ENCODE measurements around the gene LIG1. TPM values are rescaled to one million over a fixed set of nuclear protein-coding genes. Genes with fewer than 3 reads are reported as not detected.

Gene LIG1
- total and polyA plus RNA-seq, 9 of the 15 experiments (the other 6 are each of a cell fraction or from before 2014, with no cell fraction given): 9.6 to 114 (median 71.1) TPM

GRCh38 chr19:48169939-48170803 is at the start of gene LIG1, which contains the start of gene ZSWIM9 (continued):
- no peak for TF ChIP-seq HNRNPUL1 (IDR thresholded peaks at IDR 0.05; ENCODE audit: low read length)
- no peak for TF ChIP-seq MEF2D (tag; conservative IDR thresholded peaks at IDR 0.05; ENCODE audit: low read depth)
- TF ChIP-seq JUN (IDR thresholded peaks at IDR 0.05; ENCODE audit: borderline replicate concordance, low read depth, low read length): no peak
- TF ChIP-seq JUN (CRISPR knock-in tag; IDR thresholded peaks at IDR 0.05; ENCODE audit: borderline replicate concordance): peak; percentile 82; the same call in 1 of the 2 replicates
- TF ChIP-seq ZNF23 (CRISPR knock-in tag; IDR thresholded peaks at IDR 0.05): no peak
- TF ChIP-seq SLC30A9 (CRISPR knock-in tag; IDR thresholded peaks at IDR 0.05): no peak
- TF ChIP-seq, protein P1, sequence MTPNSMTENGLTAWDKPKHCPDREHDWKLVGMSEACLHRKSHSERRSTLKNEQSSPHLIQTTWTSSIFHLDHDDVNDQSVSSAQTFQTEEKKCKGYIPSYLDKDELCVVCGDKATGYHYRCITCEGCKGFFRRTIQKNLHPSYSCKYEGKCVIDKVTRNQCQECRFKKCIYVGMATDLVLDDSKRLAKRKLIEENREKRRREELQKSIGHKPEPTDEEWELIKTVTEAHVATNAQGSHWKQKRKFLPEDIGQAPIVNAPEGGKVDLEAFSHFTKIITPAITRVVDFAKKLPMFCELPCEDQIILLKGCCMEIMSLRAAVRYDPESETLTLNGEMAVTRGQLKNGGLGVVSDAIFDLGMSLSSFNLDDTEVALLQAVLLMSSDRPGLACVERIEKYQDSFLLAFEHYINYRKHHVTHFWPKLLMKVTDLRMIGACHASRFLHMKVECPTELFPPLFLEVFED (CRISPR knock-in tag; conservative IDR thresholded peaks at IDR 0.05): 0 out of 2 replicates have a peak, but pooled peaks have one; percentile 82
- TF ChIP-seq IFI16 (CRISPR knock-in tag; IDR thresholded peaks at IDR 0.05): no peak
- TF ChIP-seq MEF2A (IDR thresholded peaks at IDR 0.05; ENCODE audit: control insufficient read depth, low read depth, low read length): no peak
- TF ChIP-seq, protein P2, sequence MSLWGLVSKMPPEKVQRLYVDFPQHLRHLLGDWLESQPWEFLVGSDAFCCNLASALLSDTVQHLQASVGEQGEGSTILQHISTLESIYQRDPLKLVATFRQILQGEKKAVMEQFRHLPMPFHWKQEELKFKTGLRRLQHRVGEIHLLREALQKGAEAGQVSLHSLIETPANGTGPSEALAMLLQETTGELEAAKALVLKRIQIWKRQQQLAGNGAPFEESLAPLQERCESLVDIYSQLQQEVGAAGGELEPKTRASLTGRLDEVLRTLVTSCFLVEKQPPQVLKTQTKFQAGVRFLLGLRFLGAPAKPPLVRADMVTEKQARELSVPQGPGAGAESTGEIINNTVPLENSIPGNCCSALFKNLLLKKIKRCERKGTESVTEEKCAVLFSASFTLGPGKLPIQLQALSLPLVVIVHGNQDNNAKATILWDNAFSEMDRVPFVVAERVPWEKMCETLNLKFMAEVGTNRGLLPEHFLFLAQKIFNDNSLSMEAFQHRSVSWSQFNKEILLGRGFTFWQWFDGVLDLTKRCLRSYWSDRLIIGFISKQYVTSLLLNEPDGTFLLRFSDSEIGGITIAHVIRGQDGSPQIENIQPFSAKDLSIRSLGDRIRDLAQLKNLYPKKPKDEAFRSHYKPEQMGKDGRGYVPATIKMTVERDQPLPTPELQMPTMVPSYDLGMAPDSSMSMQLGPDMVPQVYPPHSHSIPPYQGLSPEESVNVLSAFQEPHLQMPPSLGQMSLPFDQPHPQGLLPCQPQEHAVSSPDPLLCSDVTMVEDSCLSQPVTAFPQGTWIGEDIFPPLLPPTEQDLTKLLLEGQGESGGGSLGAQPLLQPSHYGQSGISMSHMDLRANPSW (CRISPR knock-in tag; IDR thresholded peaks at IDR 0.05): no peak
- TF ChIP-seq, protein P3, sequence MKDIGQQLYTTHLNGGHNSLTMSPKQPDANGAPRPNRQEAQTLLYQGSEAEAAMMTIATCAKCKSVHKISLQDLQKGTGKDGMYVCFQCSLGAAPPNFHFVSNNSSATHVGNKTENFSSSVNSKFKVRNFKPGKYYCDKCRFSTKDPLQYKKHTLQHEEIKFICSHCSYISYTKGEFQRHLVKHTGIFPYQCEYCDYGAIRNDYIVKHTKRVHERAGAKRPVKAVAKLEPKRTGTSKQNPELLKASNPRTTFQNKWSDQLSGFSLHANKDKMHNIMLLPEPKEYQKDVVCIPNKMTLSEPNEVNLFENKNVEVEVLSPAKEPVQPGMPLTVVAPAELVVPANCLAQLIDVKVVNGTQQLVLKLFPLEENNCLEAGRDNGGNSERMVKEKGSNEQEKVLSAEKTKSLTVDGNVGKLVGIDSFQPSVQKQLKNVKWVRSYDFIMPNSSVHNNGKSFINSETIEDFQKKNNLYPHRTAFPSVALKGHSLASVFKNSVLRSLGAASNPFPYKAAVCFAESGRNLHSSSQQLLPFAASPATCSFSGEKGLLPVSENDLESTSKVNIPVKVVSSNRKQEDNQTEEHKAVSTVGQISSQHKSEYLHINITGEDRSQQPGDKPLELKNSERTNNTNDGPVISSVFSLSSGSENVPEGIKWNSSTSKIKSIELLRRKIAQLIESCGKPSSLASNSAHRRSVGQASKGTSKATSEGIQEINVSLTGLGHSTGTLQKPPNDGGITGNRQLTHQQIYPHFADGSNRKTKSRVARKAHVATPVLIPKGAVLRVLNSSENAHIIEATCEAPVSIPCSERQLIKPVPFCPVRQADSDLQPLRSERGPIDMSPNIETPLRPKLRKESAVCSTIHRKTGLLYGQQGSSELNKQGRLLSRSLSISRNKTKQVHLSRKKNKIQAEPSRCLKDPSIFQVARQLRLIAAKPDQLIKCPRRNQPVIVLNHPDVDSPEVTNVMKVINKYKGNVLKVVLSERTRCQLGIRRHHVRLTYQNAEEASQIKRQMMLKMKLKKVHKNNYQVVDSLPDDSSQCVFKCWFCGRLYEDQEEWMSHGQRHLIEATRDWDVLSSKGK (CRISPR knock-in tag; IDR thresholded peaks at IDR 0.05): no peak
- no peak for TF ChIP-seq NCOA4 (IDR thresholded peaks at IDR 0.05; ENCODE audit: partially characterized antibody)
- TF ChIP-seq ZNF184 (CRISPR knock-in tag; IDR thresholded peaks at IDR 0.05): no peak
- TF ChIP-seq FOXP1 (CRISPR knock-in tag; IDR thresholded peaks at IDR 0.05): peak; percentile 89; the same call in 1 of the 2 replicates
- TF ChIP-seq ESRRA (IDR thresholded peaks at IDR 0.05; ENCODE audit: borderline replicate concordance, low read depth): no peak; the same call in 1 of the 2 replicates
- TF ChIP-seq RCOR1 (IDR thresholded peaks at IDR 0.05; ENCODE audit: borderline replicate concordance in 1 of 2, low read depth in 2 of 2, low read length in 2 of 2): 0 out of 4 replicates have a peak, but pooled peaks of 1 of the 2 experiments have one; percentile 5
- TF ChIP-seq SMARCE1 (IDR thresholded peaks at IDR 0.05): no peak
- no peak for TF ChIP-seq ZKSCAN3 (CRISPR knock-in tag; IDR thresholded peaks at IDR 0.05)
- no peak for TF ChIP-seq U2AF2 (optimal IDR thresholded peaks at IDR 0.05; ENCODE audit: low read depth, low read length)
- TF ChIP-seq ZNF140 (CRISPR knock-in tag; IDR thresholded peaks at IDR 0.05): no peak
- TF ChIP-seq GTF2A2 (tag; IDR thresholded peaks at IDR 0.05): no peak
- TF ChIP-seq ZZZ3 (IDR thresholded peaks at IDR 0.05): no peak

Data from K562 (cell line).